ENCODE data around the gene PCBP1.
A peak's percentile ranks its signal among the peaks of the same experiment; 100 is the strongest.
"Not testable (repeated sequence)": the region's sequence is repeated elsewhere in the genome, so short reads cannot be mapped to it uniquely, and the experiment has no call there.

PCBP1 gene

DNA sequence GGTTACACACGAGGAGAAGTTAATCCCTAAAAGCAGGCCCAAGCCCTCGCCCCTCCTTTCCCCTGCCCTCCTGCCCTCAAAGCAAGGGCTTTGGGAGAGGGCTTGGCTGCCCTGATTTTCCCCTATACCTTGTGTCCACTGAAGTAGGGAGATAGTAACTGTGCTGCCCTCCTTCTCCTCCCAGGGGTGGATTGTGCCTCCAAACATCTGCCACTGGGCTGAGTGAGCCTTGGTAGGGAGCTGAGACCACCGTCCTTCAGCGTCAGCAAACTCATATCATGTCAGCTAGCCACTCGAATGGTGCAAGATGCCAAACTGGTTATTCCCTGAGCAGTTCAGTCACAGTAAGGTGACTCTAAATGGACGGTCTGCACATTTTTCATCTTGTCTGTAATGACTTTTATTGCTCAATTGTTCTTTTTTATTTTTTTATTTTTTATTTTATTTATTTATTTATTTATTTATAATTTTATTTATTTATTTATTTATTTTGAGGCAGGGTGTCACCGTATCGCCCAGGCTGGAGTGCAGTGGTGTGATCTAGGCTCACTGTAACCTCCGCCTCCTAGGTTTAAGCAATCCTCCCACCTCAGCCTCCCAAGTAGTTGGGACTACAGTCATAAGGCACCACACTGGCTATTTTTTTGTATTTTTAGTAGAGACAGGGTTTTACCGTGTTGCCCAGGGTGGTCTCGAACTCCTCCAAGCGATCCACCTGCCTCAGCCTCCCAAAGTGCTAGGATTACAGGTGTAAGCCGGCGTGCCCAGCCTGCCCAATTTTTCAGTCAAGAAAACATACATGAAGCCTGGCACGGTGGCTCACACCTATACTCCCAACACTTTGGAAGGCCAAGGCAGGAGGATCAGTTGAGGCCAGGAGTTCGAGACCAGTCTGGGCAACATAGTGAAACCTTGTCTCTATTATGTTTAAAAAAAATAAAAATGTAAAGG, 8.7 kb downstream of the PCBP1 start:
- H3K4me1 Mint-ChIP-seq (ENCODE audit: low read depth) = peaks cover 46% of the 10 kb centered on the region
- no peaks in the 10 kb centered on the region for H3K27me3 Mint-ChIP-seq
- peaks cover 7% of the 10 kb centered on the region for H3K36me3 Mint-ChIP-seq (ENCODE audit: low read depth)
- intact Hi-C loops (cut with micrococcal nuclease) = loop anchor here (2.0 kb wide), 1 partner anchor 13 kb away; no protein-coding TSS in a partner anchor
- H3K27ac Mint-ChIP-seq = peak overlapping the region; percentile 94
- H3K9me3 Mint-ChIP-seq = no peaks in the 10 kb centered on the region
- H3K4me3 Mint-ChIP-seq = peak overlapping the region; percentile 64

DNA sequence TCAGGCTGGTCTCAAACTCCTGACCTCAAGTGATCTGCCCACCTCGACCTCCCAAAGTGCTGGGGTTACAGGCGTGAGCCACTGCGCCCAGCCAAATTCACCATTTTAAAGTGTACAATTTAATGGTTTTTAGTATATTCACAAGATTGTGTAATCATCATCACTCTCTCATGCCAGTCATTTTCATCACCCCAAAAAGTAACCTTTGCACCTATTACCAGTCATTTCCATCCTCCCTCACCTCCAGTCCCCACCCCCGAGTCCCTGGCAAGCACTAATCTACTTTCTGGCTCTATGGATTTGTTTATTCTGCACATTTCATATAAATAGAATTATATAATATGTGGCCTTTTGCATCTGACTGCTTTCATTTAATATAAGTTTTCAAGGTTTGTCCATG, 10.8 kb downstream of the PCBP1 start:
- intact Hi-C loops (cut with micrococcal nuclease) = no loop called here
- peaks cover 6% of the 10 kb centered on the region for H3K36me3 Mint-ChIP-seq (ENCODE audit: low read depth)
- no peaks in the 10 kb centered on the region for H3K27me3 Mint-ChIP-seq
- no peak overlapping the region for H3K27ac Mint-ChIP-seq
- no peak overlapping the region for H3K4me3 Mint-ChIP-seq
- H3K4me1 Mint-ChIP-seq (ENCODE audit: low read depth) = peaks cover 33% of the 10 kb centered on the region
- H3K9me3 Mint-ChIP-seq = no peaks in the 10 kb centered on the region

DNA sequence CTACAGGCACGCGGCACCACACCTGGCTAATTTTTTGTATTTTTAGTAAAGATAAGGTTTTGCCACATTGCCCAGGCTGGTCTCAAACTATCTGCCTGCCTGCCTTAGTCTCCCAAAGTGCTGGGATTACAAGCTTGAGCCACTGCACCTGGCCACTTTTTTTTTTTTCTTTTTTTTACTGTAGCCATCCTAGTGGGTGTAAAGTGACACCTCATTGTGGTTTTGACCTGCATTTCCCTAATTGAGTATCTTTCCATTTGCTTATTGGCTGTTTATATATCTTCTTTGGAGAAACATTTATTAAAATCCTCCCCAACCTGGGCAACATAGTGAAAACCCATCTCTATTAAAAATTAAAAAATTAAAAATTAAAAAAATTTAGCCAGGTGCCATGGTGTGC, 12.0 kb downstream of the PCBP1 start:
- H3K27me3 Mint-ChIP-seq = no peaks in the 10 kb centered on the region
- H3K4me3 Mint-ChIP-seq = no peak overlapping the region
- H3K27ac Mint-ChIP-seq = no peak overlapping the region
- H3K9me3 Mint-ChIP-seq = no peaks in the 10 kb centered on the region
- intact Hi-C loops (cut with micrococcal nuclease) = no loop called here
- H3K4me1 Mint-ChIP-seq (ENCODE audit: low read depth) = peaks cover 31% of the 10 kb centered on the region
- H3K36me3 Mint-ChIP-seq (ENCODE audit: low read depth) = no peaks in the 10 kb centered on the region

DNA sequence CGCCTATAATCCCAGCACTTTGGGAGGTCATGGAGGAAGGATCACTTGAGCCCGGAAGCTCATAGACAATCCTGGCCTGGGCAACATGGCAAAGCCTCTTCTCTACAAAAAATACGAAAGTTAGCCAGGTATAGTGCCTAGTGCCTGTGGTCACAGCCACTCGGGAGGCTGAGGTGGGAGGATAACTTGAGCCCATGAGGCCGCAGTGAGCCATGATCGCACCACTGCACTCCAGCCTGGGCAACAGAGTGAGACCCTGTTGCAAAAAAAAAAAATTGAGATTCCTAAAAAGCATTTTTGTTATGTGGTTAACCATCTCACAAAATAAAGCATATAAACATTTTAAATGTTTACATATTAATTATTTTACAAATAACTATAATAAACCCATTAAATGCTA, 13.9 kb downstream of the PCBP1 start:
- no peaks in the 10 kb centered on the region for H3K27me3 Mint-ChIP-seq
- H3K4me3 Mint-ChIP-seq = no peak overlapping the region
- H3K27ac Mint-ChIP-seq = no peak overlapping the region
- intact Hi-C loops (cut with micrococcal nuclease) = no loop called here
- H3K4me1 Mint-ChIP-seq (ENCODE audit: low read depth) = peaks cover 21% of the 10 kb centered on the region
- no peaks in the 10 kb centered on the region for H3K9me3 Mint-ChIP-seq
- H3K36me3 Mint-ChIP-seq (ENCODE audit: low read depth) = no peaks in the 10 kb centered on the region

DNA sequence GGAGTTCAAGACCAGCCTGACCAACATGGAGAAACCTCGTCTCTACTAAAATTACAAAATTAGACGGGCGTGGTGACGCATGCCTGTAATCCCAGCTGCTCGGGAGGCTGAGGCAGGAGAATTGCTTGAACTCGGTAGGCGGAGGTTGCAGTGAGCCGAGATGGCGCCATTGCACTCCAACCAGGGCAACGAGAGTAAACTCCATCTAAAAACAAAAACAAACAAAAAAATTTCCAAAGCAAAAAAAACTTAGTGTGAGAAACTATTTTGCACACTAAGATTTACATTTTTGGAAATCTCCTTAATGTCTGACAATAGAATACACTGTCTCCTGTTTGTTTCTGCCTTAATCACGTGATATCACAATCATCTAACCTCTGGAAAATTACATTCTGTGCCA, 14.4 kb downstream of the PCBP1 start:
- H3K27ac Mint-ChIP-seq; H3K27me3 Mint-ChIP-seq; intact Hi-C loops (cut with micrococcal nuclease); H3K36me3 Mint-ChIP-seq (ENCODE audit: low read depth); H3K9me3 Mint-ChIP-seq; H3K4me3 Mint-ChIP-seq: not testable (repeated sequence)
- peaks cover 21% of the 10 kb centered on the region for H3K4me1 Mint-ChIP-seq (ENCODE audit: low read depth)

DNA sequence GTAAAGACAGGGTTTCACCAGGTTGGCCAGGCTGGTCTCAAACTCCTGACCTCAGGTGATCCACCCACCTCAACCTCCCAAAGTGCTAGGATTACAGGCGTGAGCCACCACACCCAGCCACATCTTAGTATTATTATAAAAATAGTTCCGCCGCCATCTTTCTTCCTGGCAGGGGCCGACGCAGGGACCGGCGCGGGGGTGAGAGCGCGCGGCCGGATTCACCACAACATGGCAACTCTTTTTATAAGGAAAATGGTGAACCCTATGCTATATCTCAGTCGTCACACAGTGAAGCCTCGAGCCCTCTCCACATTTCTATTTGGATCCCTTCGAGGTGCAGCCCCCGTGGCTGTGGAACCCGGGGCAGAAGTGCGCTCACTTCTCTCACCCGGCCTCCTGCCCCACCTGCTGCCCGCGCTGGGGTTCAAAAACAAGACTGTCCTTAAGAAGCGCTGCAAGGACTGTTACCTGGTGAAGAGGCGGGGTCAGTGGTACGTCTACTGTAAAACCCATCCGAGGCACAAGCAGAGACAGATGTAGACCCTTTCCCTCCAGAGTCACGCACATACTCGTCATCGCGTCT, 15.1 kb downstream of the PCBP1 start:
- H3K9me3 Mint-ChIP-seq; intact Hi-C loops (cut with micrococcal nuclease): not testable (repeated sequence)
- H3K4me1 Mint-ChIP-seq (ENCODE audit: low read depth) = peaks cover 28% of the 10 kb centered on the region

DNA sequence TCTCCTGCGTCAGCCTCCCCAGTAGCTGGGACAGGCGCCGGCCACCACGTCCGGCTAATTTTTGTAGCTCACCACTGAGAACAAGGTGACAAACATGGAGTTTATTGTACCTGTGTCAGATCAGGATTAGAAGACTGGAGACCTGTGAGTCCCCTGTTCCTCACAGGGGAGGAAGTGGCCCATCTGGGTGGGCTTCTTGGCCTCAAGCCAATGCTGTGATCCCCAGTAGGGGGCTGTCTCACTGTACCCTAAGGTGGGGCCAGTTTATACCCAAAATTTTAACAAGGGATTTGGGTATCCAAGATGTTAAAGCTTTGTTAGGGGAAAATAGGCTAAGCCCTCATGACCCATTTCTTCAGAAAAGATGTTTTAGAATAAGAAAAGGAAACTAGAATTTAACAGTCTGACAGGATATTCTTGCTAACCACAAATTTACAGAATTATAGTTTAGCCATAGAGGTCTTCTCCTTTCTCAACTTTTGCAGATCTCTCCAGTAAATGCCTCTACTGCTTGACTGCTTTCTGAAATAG, 16.3 kb downstream of the PCBP1 start:
- intact Hi-C loops (cut with micrococcal nuclease) = loop anchor here (1.0 kb wide), 1 partner anchor 13 kb away; no protein-coding TSS in a partner anchor
- H3K27me3 Mint-ChIP-seq = no peaks in the 10 kb centered on the region
- no peak overlapping the region for H3K4me3 Mint-ChIP-seq
- H3K36me3 Mint-ChIP-seq (ENCODE audit: low read depth) = no peaks in the 10 kb centered on the region
- H3K4me1 Mint-ChIP-seq (ENCODE audit: low read depth) = peaks cover 40% of the 10 kb centered on the region
- no peaks in the 10 kb centered on the region for H3K9me3 Mint-ChIP-seq
- H3K27ac Mint-ChIP-seq = peak overlapping the region; percentile 84

More for the DNA sequence above, 15.1 kb downstream of the PCBP1 start:
- H3K27me3 Mint-ChIP-seq; H3K36me3 Mint-ChIP-seq (ENCODE audit: low read depth); H3K27ac Mint-ChIP-seq; H3K4me3 Mint-ChIP-seq: not testable (repeated sequence)

DNA sequence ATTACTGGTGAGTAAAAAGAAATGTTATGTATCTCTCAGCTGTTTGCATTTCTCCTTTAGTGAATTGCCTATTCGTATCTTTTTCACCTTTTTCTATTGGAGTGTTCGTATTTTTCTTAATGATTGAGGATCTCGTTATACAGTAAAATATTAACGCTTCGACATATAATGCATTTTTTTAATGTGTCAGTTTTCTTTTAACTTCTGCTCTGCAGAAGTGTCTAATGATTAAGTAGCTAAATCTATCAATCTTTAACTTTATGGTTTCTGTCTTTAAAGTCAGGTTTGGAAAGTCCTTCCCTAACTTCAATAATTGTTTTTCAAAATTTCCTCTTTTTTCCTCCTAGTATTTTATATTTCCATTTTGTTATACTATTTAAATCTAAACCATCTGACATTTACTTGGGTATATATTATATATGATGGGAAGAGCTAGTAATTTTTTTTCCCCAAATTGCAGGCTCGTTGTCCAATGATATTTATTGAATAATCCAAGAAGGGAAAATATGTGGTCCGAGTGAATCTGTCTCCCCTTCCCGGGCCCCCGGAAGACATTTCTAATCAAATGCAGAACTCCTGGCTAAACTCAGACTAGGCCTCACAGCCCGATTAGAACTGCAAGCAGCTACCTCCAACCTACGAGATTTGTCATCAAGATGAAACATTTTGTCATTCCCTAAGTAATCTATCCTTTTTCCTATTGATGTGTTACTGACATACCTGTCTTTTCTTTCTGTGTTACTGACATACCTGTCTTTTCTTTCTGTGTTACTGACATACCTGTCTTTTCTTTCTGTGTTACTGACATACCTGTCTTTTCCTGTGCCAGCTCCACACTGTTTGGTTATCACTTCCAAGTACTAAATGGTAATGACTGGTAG, 17.2 kb downstream of the PCBP1 start:
- H3K27ac Mint-ChIP-seq = peak overlapping the region; percentile 84
- no peaks in the 10 kb centered on the region for H3K9me3 Mint-ChIP-seq
- no peaks in the 10 kb centered on the region for H3K36me3 Mint-ChIP-seq (ENCODE audit: low read depth)
- H3K4me1 Mint-ChIP-seq (ENCODE audit: low read depth) = peaks cover 46% of the 10 kb centered on the region
- intact Hi-C loops (cut with micrococcal nuclease) = no loop called here
- peak overlapping the region; percentile 37 for H3K4me3 Mint-ChIP-seq
- H3K27me3 Mint-ChIP-seq = no peaks in the 10 kb centered on the region

DNA sequence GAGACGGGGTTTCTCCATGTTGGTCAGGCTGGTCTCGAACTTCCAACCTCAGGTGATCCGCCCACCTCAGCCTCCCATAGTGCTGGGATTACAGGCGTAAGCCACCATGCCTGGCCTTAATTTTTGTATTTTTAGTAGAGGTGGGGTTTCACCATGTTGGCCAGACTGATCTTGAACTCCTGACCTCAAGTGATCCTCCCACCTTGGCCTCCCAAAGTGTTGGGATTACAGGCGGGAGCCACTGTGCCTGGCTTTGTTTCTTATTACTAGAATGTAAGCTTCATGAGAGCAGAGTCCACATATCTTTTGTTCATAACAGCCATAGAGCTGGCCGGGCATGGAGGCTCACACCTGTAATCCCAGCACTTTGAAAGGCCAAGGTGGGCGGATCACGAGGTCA, 18.9 kb downstream of the PCBP1 start:
- H3K27me3 Mint-ChIP-seq; H3K9me3 Mint-ChIP-seq; H3K4me3 Mint-ChIP-seq; H3K36me3 Mint-ChIP-seq (ENCODE audit: low read depth); intact Hi-C loops (cut with micrococcal nuclease): not testable (repeated sequence)
- peak overlapping the region; percentile 84 for H3K27ac Mint-ChIP-seq
- H3K4me1 Mint-ChIP-seq (ENCODE audit: low read depth) = peaks cover 56% of the 10 kb centered on the region

DNA sequence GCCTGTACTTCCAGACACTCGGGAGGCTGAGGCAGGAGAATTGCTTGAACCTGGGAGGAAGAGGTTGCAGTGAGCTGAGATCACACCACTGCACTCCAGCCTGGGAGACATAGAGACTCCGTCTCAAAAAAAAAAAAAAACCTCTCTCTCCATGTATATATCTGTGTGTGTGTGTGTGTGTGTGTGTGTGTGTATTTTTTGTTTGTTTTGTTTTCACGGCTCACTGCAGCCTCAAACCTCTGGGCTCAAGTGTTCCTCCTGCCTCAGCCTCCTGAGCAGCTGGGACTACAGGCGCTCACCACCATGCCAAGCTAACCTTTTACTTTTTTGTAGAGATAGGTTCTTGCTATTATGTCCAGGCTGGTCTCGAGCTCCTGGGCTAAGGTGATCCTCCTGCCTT, 23.1 kb downstream of the PCBP1 start:
- intact Hi-C loops (cut with micrococcal nuclease); H3K36me3 Mint-ChIP-seq (ENCODE audit: low read depth); H3K27me3 Mint-ChIP-seq; H3K4me3 Mint-ChIP-seq; H3K9me3 Mint-ChIP-seq: not testable (repeated sequence)
- peaks cover 51% of the 10 kb centered on the region for H3K4me1 Mint-ChIP-seq (ENCODE audit: low read depth)
- H3K27ac Mint-ChIP-seq = peak overlapping the region; percentile 86

DNA sequence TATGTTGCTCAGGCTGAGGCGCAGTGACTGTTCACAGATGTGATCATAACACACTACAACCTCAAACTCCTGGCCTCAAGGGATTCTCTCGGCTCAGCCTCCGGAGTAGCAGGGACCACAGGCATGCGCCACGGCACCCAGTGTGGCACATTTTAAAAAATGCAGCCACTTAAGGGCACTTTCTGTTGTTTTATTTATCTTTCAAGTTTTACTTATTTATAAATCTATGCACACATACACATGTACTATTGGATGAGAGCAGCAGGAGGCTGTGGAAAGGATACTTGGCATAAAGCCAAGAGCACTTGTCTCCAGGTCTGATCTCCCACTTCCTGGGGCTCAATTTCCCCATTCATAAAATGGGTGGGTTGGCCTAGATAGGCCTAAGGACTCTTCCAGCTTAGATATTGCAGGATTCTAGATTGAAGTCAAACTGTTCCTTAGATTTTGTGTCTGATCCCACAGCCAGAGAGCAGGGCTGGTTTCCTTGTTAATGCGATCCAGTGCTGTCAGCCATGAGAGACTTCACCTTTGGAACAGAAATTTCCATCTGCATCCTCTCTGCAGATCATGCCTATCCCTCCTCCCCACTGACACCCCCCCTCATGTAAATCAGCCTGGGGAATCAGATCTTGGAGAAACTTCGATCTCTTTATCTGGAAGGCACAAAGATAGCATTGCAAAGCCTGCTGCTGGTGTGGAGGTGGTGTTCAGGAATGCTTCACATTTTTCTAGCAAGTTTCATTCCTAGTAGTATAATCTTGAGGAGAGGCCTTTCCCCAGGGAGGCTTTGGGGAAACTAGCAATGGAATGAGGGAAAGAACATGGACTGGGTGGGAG, 24.7 kb downstream of the PCBP1 start:
- Mint-ChIP-seq H3K36me3 (ENCODE audit: low read depth) (no peaks in the 10 kb centered on the region), H3K9me3 (no peaks in the 10 kb centered on the region), H3K4me3 (no peak overlapping the region), H3K4me1 (ENCODE audit: low read depth) (peaks cover 48% of the 10 kb centered on the region), H3K27me3 (no peaks in the 10 kb centered on the region), H3K27ac (peak overlapping the region; percentile 86)
- intact Hi-C loops (cut with micrococcal nuclease) = no loop called here

DNA sequence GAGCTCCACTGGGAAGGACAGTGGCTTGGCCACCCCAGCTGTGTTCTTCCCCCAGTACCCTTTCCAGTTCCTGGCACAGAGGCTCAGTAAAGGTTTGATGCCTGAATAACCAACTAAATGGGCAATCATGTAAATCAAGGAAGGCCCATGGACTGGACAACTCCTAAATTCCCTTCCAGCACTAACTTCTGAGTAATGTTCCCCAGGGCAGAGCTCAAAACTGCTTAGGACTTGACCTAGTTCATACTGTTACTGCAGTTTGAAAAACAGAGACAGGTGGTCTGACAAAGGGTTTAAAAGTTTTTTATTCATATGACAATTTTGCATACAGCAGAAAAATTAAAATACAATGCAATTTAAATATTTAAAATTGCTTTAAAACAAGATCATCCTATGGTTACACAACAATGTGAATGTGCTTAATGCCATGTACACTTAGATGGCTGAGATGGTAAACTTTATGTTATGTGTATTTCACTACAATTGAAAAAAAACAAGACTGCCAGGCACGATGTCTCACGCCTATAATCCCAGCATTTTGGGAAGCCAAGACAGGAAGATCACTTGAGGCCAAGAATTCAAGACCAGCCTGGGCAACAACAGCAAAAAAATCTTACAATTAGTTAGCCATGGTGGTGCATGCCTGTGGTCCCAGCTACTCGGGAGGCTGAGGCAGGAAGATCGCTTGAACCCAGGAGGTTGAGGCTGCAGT, 26.2 kb downstream of the PCBP1 start:
- no peak overlapping the region for H3K4me3 Mint-ChIP-seq
- H3K4me1 Mint-ChIP-seq (ENCODE audit: low read depth) = peaks cover 33% of the 10 kb centered on the region
- no peaks in the 10 kb centered on the region for H3K36me3 Mint-ChIP-seq (ENCODE audit: low read depth)
- intact Hi-C loops (cut with micrococcal nuclease) = no loop called here
- no peak overlapping the region for H3K27ac Mint-ChIP-seq
- H3K27me3 Mint-ChIP-seq = no peaks in the 10 kb centered on the region
- no peaks in the 10 kb centered on the region for H3K9me3 Mint-ChIP-seq

All from dendritic cell treated with granulocyte-macrophage colony-stimulating factor and Interleukin-4, amounts not matched to agents 40 ng/mL and 50 ng/mL, for 4 days (primary cell).